COR-L47 (cell line): ENCODE results near the gene HLA-DMB.

Experiments
- DNase-seq: peaks from one replicate; lab custom pipeline; 2025; lab: John Stamatoyannopoulos, UW

HLA-DMB gene

DNA sequence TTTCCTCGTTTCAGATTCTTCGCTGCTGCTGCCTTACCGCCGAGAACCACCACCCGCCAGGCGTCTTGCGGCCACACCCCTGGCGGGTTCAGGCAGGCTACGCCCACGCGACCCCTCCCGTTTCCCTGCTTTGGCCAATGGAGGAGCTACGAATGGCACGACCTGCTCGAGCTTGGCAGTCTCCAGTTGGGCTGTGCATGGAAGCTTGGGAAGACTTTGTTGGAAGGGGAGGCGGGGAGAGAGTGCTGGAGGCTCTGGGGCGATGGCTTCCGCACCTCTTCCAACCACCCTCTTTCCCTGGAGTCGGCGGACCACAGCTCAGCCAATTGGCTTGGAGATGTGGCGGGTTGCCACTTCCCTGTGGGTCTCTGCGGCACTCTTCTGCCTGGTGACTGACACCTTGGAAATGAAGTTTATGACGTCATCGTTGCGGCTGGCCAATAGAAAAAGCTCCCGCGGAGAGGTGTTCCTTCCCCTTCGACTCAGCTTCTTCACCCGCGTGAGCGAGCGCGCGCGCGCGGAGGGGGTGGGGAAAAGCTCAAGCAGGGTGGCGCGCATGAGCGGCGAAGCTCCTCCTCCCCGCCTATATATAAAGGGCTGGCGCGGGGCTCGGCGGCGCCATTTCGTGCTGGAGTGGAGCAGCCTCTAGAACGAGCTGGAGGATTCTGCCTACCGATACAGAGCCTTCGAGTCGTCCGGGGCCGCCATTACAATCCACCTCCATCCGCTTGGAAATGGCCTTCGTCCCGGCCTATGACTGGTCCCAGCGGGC, 30.9 kb upstream of the HLA-DMB start:
- DNase-seq, result peak; percentile 99

- DNase-seq, result no peak
Observed at GRCh38 chr6:32971242-32971580, 30.4 kb upstream of the HLA-DMB start.

GRCh38 chr6:32970413-32971241, 29.8 kb upstream of the HLA-DMB start:
- peak; percentile 78 for DNase-seq

- peak; percentile 75 for DNase-seq
Observed at GRCh38 chr6:32969685-32970412, 29.0 kb upstream of the HLA-DMB start.

- DNase-seq, result peak; percentile 78
Observed at GRCh38 chr6:32968867-32969684, 28.2 kb upstream of the HLA-DMB start.

DNA sequence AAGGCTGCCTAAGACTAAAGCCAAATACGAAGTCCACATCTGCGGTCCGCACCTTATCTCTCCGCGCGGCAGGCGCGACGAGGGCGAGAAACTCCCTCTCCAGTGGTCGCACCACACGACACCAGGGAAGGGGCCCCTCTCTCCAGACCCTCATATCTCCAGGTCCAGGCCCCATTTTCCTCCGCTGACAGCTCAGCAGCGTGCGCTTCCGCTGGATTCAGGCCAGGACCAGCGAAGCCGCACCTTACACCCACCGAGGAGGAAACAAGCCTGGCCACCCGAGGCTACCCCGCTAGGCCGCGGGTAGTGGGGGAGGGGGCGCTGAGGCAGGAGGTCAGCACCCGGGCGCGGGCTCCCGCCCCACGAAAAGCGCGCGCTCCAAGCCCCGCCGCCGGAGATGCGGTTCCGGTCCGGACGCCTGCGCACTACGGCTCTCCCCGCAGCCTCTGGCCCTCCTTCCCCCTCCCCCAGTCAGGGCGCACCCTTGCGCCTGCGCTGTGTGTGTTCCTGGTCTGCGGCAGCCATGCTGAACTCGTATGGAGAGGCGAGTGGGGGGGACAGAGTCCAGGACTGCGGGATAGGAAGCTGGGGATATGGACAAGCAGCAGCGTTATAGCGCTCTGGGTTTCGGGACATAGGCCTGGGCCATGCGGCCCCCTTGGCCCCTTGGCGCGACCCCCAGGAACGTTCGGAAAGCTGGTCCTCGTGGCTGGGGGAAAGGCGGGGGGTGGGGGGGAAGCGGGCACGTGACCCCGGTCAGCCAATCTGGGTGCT, 27.5 kb upstream of the HLA-DMB start, which contains the start of gene BRD2:
BRD2 (plus strand) TSS at position 502 of the 774 bp plus-strand sequence. CDS start 4,305 bp downstream, outside the sequence.
- peak; percentile 91 for DNase-seq

- DNase-seq, result peak; percentile 65
Observed at GRCh38 chr6:32967151-32968091, 26.6 kb upstream of the HLA-DMB start.

- DNase-seq, result no peak
Observed at GRCh38 chr6:32964776-32965175, 23.9 kb upstream of the HLA-DMB start.

- DNase-seq, result no peak
Observed at GRCh38 chr6:32963866-32964265, 23.0 kb upstream of the HLA-DMB start.

DNA sequence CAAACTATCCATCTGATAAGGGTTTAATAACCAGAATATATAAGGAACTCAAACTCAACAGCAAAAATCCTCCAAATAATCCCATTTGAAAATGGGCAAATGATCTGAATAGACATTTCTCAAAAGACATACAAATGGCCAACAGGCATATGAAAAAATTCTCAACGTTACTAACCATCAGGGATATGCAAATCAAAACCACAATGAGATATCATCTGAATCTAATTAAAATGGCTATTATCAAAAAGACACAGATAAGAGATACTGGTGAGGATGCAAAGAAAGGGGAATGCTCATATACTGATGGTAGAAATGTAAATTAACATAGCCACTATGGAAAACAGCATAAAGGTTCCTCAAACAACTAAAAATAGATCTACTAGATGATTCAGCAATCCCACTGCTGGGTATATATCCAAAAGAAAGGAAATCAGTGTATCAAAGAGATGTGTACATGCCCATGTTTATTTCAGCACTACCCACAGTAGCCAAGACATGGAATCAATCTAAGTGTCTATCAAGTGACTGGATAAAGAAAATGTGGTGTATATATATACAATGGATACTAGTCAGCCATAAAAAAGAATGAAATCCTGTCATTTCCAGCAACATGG, 21.5 kb upstream of the HLA-DMB start:
- no peak for DNase-seq

DNA sequence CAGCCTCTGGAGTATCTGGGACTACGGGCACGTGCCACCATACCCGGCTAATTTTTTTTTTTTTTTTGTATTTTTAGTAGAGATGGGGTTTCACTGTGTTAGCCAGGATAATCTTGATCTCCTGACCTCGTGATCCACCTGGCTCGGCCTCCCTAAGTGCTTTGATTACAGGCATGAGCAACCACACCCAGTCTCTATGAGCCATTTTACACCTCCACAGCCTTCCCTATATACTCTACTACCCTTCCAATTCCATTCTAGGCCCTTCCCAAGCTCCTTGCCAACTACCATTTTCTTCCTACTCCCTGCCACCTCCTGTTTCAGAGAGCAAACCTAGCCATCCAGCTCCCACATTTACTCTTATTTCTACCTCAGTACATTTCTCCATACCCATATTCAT, 19.7 kb upstream of the HLA-DMB start:
- DNase-seq, result no peak

GRCh38 chr6:32956176-32956575, 15.3 kb upstream of the HLA-DMB start:
- DNase-seq, result no peak

GRCh38 chr6:32954986-32955802, 14.4 kb upstream of the HLA-DMB start:
- DNase-seq, result no peak

- DNase-seq, result no peak
Observed at GRCh38 chr6:32954267-32954666, 13.4 kb upstream of the HLA-DMB start.

GRCh38 chr6:32953775-32954174, 12.9 kb upstream of the HLA-DMB start:
- no peak for DNase-seq

- DNase-seq, result no peak
Observed at GRCh38 chr6:32952817-32953739, 12.2 kb upstream of the HLA-DMB start, which contains the start of gene HLA-DMA. Gene HLA-DMA (minus strand): TSS chr6:32953097. CDS start chr6:32953036, 61 bp downstream.

DNA sequence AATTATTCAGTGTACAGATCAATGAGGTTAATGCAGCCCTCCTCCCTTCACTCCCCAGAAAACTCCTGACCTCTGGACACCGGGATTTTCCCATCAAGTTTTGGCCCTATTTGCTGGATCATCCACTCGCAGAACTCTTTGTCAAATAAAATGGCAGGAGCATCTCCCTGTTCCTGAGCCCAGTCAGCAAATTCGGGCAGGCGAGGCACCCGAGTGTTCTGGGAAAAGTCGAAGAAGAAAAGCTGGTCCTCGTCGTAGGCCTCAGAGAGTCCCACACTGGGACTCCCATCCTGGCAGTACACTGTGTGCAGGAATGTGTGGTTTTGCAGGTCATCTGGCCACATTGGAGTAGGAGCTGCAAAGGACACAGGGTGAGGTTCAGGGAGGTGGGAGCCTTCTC, 9.6 kb upstream of the HLA-DMB start:
- no peak for DNase-seq
